SK-N-SH (cell line): Measurements from ENCODE around the gene NACAD.

Experiments
- CTCF ChIP-seq: fragments of 200-600 bp; sonication (generic); IDR thresholded peaks from 2 replicates; pipeline ENCODE4 v1.6.1; 2017; ENCODE audit warnings: antibody characterized with exemption, mild to moderate bottlenecking, moderate library complexity
- FOXM1 ChIP-seq: IDR thresholded peaks from 2 replicates; pipeline ENCODE4 v1.4.0; 2012; ENCODE audit warnings: low read depth, mild to moderate bottlenecking
- NRF1 ChIP-seq: IDR thresholded peaks from 2 replicates; pipeline ENCODE4 v1.6.1; 2012; ENCODE audit warnings: low read depth, mild to moderate bottlenecking, low read length
- RFX5 ChIP-seq: IDR thresholded peaks from 2 replicates; pipeline ENCODE4 v1.6.1; 2012; ENCODE audit warnings: mild to moderate bottlenecking, improper control_type of control experiment, low read length

- TF ChIP-seq CTCF, result no peak
- no peak for TF ChIP-seq NRF1
- TF ChIP-seq FOXM1, result no peak
- no peak for TF ChIP-seq RFX5
These were observed 13.0 kb upstream of the NACAD start for GRCh38 chr7:45101748-45102147.
